ENCODE data around the gene IRAK4. TPM values are rescaled to one million over a fixed set of nuclear protein-coding genes. Genes with fewer than 3 reads are reported as not detected.

Gene IRAK4
- total and polyA plus RNA-seq, 4 donors: 9.4 to 28.0 (median 17.8) TPM

DNA sequence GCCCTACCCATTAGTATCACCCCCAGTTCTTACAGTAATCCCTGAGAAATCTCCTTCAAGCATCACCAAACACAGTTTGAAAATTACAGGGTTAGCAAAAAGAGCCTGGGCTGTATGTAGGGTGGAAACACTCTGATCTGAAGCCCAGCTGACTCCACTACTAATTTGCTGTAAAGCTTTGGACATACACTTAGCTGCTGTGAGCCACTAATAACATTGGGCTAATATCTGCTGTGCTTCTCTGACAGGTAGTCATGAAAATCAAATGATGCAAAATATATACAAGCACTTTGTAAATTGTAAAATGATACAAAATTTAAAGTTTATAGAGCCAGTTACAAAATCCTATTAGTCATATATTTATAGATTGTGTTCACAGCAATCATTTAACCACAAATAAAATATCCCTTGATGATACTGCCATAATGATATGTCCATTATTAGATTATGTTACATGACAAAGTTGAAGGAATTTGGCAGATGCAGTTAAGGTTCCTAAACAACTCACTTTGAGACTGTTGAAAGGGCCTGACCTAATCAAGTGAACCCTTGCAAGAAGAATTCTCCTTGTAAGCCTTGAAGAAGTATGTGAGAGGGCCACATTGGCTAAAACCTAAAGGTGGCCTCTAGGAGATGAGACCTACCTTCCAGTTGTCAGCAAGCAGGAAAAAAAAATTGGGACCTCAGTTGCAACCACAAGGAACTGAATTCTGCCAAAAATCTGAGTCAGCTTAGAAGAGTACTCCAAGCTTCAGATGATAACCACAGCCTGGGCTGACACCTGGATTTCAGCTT lies 28.3 kb downstream of the IRAK4 start:
- Histone ChIP-seq H3K4me1 (ENCODE audit: control insufficient read depth in 5 of 5, insufficient read depth in 5 of 5, low read length in 5 of 5) (no peaks in the 10 kb centered on the region), H3K27me3 (ENCODE audit: control insufficient read depth in 3 of 3, insufficient read depth in 3 of 3, low read length in 2 of 3) (no peaks in the 10 kb centered on the region), H3K9ac (ENCODE audit: insufficient read depth in 1 of 2, low read length in 2 of 2) (no peak overlapping the region), H3K36me3 (ENCODE audit: control insufficient read depth in 4 of 4, insufficient read depth in 4 of 4, low read length in 4 of 4) (peaks cover 4 to 15% (median 10%) of the 10 kb centered on the region in 4 donors), H3K27ac (ENCODE audit: low read depth in 1 of 2, low read length in 1 of 2) (no peak overlapping the region), H3K4me3 (no peak overlapping the region), H3K9me3 (ENCODE audit: control insufficient read depth in 4 of 4, insufficient read depth in 3 of 4, low read length in 3 of 4) (no peaks in the 10 kb centered on the region)
- TF ChIP-seq, protein P1, sequence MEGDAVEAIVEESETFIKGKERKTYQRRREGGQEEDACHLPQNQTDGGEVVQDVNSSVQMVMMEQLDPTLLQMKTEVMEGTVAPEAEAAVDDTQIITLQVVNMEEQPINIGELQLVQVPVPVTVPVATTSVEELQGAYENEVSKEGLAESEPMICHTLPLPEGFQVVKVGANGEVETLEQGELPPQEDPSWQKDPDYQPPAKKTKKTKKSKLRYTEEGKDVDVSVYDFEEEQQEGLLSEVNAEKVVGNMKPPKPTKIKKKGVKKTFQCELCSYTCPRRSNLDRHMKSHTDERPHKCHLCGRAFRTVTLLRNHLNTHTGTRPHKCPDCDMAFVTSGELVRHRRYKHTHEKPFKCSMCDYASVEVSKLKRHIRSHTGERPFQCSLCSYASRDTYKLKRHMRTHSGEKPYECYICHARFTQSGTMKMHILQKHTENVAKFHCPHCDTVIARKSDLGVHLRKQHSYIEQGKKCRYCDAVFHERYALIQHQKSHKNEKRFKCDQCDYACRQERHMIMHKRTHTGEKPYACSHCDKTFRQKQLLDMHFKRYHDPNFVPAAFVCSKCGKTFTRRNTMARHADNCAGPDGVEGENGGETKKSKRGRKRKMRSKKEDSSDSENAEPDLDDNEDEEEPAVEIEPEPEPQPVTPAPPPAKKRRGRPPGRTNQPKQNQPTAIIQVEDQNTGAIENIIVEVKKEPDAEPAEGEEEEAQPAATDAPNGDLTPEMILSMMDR (IDR thresholded peaks at IDR 0.05; ENCODE audit: control extremely low read depth, extremely low read depth): no peak
- ATAC-seq (ENCODE audit: insufficient read depth, low FRiP score): no peak
- DNase-seq: no peak

DNA sequence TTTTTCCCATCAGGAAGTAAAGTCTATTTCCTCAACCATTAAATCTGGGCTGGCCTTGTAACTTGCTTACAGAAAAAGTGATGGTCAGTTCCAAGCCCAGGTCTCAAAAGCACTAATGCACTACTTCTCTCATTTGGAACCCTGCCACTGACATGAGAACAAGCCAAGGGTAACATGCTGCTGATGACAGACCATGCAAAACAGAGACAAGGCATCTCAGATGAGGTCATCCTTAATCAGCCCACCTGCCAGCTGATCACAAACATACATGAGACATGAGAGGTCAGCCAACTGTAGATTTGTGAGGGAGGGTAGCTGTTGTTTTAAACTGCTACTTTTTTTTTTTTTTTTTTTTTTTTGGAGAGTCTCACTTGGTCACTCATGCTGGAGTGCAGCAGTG lies 31.2 kb downstream of the IRAK4 start:
- H3K9me3 ChIP-seq (ENCODE audit: control insufficient read depth in 4 of 4, insufficient read depth in 3 of 4, low read length in 3 of 4): no peaks in the 10 kb centered on the region
- TF ChIP-seq, protein P1 (IDR thresholded peaks at IDR 0.05; ENCODE audit: control extremely low read depth, extremely low read depth): no peak
- no peaks in the 10 kb centered on the region for H3K27me3 ChIP-seq (ENCODE audit: control insufficient read depth in 3 of 3, insufficient read depth in 3 of 3, low read length in 2 of 3)
- H3K9ac ChIP-seq (ENCODE audit: insufficient read depth in 1 of 2, low read length in 2 of 2): no peak overlapping the region
- ATAC-seq (ENCODE audit: insufficient read depth, low FRiP score) (no peak), DNase-seq (peak in 2 of 3 donors; percentile 38 to 51)
- no peaks in the 10 kb centered on the region for H3K4me1 ChIP-seq (ENCODE audit: control insufficient read depth in 5 of 5, insufficient read depth in 5 of 5, low read length in 5 of 5)
- H3K27ac ChIP-seq (ENCODE audit: low read depth in 1 of 2, low read length in 1 of 2): peak overlapping the region in 1 of 2 donors; percentile 2
- H3K36me3 ChIP-seq (ENCODE audit: control insufficient read depth in 4 of 4, insufficient read depth in 4 of 4, low read length in 4 of 4): peaks cover 2 to 9% (median 7%) of the 10 kb centered on the region in 4 donors
- H3K4me3 ChIP-seq: no peak overlapping the region

DNA sequence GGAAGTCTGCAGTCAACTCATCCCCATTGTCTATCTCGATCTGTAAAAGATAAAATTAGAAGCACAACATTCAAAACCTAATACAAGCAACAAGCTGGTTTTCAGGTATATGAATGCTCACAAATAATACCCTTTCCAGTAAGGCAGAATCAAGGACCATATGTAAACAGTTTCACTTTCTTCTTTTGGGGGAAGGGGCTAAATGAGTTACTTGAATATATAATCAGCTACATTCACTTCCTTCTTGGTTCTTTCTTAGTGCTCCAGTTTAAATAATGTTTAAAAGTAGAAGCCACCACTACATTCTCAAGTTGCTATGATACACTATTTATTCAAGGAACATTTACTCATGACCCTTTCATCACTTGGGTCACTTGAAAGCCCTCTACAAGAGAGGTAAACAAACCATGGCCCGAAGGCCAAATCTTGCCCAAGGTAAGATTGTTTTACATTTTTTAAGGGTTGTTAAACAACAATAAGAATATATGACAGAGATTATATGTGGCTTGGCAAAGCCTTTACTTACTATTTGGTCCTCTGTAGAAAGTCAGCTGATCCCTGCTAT lies 37.0 kb downstream of the IRAK4 start:
- 64 to 78% methylated on average over 2 of the region's 2 CpGs for WGBS, 2 donors
- H3K9ac ChIP-seq (ENCODE audit: insufficient read depth in 1 of 2, low read length in 2 of 2): no peak overlapping the region
- H3K9me3 ChIP-seq (ENCODE audit: control insufficient read depth in 4 of 4, insufficient read depth in 3 of 4, low read length in 3 of 4): no peaks in the 10 kb centered on the region
- peaks cover 1 to 35% (median 19%) of the 10 kb centered on the region in 4 donors for H3K36me3 ChIP-seq (ENCODE audit: control insufficient read depth in 4 of 4, insufficient read depth in 4 of 4, low read length in 4 of 4)
- H3K4me1 ChIP-seq (ENCODE audit: control insufficient read depth in 5 of 5, insufficient read depth in 5 of 5, low read length in 5 of 5): no peaks in the 10 kb centered on the region
- no peak overlapping the region for H3K4me3 ChIP-seq
- ATAC-seq (ENCODE audit: insufficient read depth, low FRiP score) (peak; percentile 64), DNase-seq (peak in 2 of 3 donors; percentile 59 to 70)
- H3K27me3 ChIP-seq (ENCODE audit: control insufficient read depth in 3 of 3, insufficient read depth in 3 of 3, low read length in 2 of 3): no peaks in the 10 kb centered on the region
- H3K27ac ChIP-seq (ENCODE audit: low read depth in 1 of 2, low read length in 1 of 2): no peak overlapping the region
- TF ChIP-seq, protein P1 (IDR thresholded peaks at IDR 0.05; ENCODE audit: control extremely low read depth, extremely low read depth): no peak

Measured in lung (tissue), 12 donors.